GM12872 (cell line): Measurements from ENCODE around the gene NDUFAF2.

Source experiments
- CTCF ChIP-seq: IDR thresholded peaks from 3 replicates; pipeline ENCODE4 v1.5.1; 2011; ENCODE audit warnings: low read depth, mild to moderate bottlenecking, low read length, moderate library complexity; ENCODE audit not compliant: insufficient read depth

The NDUFAF2 gene

GRCh38 chr5:61076626-61077025 lies 131.6 kb downstream of the NDUFAF2 start:
- TF ChIP-seq CTCF: no peak

GRCh38 chr5:61081741-61082140 lies 136.7 kb downstream of the NDUFAF2 start:
- no peak for TF ChIP-seq CTCF

- TF ChIP-seq CTCF: no peak
These were observed 137.7 kb downstream of the NDUFAF2 start for GRCh38 chr5:61082516-61083280.

- TF ChIP-seq CTCF: no peak
These were observed 139.7 kb downstream of the NDUFAF2 start for GRCh38 chr5:61084658-61085057.

GRCh38 chr5:61085885-61086284 lies 140.9 kb downstream of the NDUFAF2 start:
- TF ChIP-seq CTCF: no peak

- no peak for TF ChIP-seq CTCF
These were observed 142.9 kb downstream of the NDUFAF2 start for GRCh38 chr5:61087921-61088320.

- no peak for TF ChIP-seq CTCF
These were observed 144.3 kb downstream of the NDUFAF2 start for GRCh38 chr5:61089351-61089750.
